Stimulated activated CD4-positive, alpha-beta T cell treated with anti-CD3 and anti-CD28 coated beads, TNF-alpha, amount 100 ng/mL, for 24 hours (primary cell): Measurements from ENCODE around the gene A2M.

ENCODE experiments used
- DNase-seq, 3 experiments: peaks; one replicate each; pipeline ENCODE4 v3.0.0-alpha.2; 2020; ENCODE audit warnings: low read depth in 3 of 3

Gene A2M

DNA sequence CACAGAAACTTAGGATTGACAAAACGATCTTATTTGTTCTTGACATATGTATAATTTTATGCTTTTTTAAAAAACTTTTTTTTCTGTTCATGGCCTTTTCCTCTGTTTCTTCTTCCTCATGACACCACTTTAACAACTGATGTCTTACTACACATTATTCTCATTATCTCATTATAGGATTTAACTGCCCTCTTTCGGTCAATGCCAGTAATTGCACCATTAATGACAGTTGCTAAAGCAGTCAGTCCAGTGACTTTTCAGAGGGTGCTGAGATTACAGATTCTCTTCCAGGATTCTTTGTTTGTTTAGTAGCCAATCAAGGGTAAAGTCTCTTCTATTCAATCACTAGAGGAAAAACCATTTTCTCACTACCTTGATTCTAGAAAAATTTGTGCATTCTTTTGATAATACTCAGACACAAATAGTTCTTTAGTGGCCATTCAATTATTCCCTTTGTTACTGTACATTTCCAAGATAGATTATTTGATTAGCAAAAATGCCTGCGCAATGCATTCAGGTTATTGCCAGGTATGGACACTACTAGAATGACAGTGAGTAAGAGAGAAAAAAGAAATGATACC, 76.2 kb downstream of the A2M start:
- no peak for DNase-seq

GRCh38 chr12:9037431-9037830, 78.3 kb downstream of the A2M start:
- no peak for DNase-seq

DNA sequence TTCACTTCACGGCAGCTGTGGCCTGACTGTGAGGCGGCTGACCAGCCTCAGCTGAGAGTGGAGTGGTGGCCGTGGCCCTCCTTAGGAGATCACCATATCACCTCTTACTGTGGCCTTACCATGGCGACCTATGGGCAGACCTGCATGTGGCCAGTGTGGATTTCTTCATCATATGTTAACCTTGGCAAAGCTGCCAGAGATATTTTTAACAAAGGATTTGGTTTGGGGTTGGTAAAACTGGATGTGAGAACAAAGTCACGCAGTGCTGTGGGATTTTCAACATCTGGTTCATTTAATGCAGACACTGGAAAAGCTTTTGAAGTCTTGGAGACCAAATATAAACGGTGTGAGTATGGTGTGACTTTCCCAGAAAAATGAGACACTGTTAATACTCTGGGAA, 79.5 kb downstream of the A2M start:
- no peak for DNase-seq

DNA sequence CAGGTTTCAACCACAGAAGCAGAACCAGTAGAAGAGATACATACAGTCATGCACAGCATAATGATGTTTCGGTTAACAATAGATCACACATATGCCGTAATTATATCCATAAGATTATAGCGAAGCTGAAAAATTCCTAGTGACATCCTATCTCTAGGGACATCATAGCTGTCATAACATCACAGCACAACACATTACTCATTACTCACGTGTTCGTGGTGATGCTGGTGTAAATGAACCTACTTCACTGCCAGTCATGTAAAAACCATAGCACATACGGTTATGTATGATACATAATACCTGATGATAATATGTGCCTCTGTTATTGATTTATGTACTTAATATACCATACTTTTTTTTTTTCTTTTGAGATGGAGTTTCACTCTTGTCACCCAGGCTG, 81.6 kb downstream of the A2M start:
- DNase-seq: no peak

DNA sequence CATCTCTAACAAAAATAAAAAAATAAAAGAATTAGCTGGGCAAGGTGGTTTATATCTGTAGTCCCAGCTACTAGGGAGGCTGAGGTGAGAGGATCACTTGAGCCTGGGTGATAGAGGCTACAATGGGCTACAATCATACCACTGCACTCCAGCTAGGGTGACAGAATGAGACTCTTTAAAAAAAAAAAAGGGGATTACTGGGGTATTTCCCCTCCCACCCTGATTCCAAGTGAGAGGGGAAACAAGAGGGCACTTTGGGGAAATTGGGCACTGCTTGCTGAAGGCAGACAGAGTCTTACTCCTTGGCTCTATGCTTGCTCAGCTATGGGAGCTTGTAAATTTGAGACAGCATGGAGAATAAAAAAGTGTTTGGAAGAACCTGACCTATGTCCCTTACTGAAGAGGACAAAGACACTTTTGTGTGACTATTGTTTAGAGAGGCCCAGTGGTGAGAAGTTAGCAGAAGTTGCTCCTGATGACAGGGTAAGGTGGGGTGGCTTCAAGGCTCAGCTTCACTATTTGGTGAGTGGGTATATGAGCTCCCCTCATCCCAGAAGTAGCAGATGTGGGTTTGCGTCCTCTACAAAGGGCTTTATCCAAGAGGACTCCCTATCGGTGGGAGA, 82.3 kb downstream of the A2M start:
- no peak for DNase-seq

- no peak for DNase-seq
These were observed 83.3 kb downstream of the A2M start for GRCh38 chr12:9032202-9032964.

- no peak for DNase-seq
These were observed 84.9 kb downstream of the A2M start for GRCh38 chr12:9030776-9031175.

- peak in 1 of 3 experiments; percentile 36 for DNase-seq
These were observed 88.3 kb downstream of the A2M start for GRCh38 chr12:9027161-9028059.

DNA sequence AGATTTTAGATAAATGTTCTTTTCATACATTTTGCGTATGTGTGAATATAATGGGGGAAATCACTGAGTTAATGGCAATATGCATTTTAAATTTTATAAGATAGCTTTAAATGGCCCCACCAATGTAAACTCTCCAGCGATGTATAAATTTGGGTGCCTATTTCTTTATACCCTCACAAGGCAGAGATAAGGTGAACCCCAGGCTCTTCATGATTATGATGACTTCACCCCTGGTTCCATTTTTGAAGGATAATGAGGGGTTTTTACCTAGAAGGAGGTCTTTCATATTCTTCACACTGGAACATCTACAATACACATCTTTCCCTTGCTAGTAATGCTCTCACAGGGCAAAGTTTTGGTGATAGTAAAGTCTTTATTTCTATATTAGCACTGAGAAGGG, 91.2 kb downstream of the A2M start:
- no peak for DNase-seq

- DNase-seq: no peak
These were observed 93.1 kb downstream of the A2M start for GRCh38 chr12:9022592-9022991.
